Activated CD4-positive, alpha-beta T cell treated with anti-CD3 and anti-CD28 coated beads, Interleukin-2, amount 50 U/mL, for 24 hours (primary cell): Measurements from ENCODE around the gene DDX18.

Source experiments
- DNase-seq, 2 donors: peaks; one replicate each; pipeline ENCODE4 v3.0.0-alpha.2; 2020; ENCODE audit warnings: low read depth in 1 of 2, low spot score in 1 of 2

The DDX18 gene

DNA sequence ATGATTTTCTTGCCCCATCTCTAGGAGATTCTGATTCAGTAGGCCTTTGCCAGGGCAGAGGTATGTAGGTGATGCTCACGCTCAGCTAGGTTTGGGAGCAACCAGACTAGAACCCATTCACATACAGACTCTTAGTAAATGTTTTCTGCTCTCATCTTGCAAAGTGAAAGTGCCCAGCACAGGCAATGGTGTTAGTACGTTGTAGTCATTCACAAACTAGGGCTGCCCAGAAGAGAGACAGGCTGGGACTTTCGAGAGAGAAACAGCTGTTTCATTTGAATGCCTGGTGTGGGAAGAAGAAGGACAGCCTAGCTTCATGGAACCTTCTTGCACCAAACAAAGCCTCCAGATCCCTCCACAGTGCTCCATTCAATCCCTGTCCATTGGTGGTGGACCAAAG is 19.4 kb downstream of the DDX18 start:
- no peak for DNase-seq

DNA sequence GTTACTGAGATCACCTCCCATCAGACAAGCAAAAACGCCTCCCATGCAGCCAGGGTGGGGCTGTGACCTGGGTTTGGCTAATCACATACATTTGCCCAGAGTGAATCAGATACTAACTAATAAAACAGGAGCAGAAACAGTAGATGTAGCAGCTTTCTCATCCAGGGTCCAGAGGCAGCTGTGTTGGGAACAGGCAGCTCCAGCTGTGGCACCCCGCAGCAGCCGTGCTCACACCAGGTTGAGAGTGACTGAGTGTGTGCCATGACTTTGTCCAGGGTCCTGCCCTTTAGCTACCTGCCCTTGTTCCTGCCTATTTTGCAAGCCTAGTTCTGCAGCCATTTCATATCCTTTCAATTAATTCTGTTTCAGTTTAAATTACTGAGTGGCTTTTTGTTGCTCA is 20.5 kb downstream of the DDX18 start:
- no peak for DNase-seq

DNA sequence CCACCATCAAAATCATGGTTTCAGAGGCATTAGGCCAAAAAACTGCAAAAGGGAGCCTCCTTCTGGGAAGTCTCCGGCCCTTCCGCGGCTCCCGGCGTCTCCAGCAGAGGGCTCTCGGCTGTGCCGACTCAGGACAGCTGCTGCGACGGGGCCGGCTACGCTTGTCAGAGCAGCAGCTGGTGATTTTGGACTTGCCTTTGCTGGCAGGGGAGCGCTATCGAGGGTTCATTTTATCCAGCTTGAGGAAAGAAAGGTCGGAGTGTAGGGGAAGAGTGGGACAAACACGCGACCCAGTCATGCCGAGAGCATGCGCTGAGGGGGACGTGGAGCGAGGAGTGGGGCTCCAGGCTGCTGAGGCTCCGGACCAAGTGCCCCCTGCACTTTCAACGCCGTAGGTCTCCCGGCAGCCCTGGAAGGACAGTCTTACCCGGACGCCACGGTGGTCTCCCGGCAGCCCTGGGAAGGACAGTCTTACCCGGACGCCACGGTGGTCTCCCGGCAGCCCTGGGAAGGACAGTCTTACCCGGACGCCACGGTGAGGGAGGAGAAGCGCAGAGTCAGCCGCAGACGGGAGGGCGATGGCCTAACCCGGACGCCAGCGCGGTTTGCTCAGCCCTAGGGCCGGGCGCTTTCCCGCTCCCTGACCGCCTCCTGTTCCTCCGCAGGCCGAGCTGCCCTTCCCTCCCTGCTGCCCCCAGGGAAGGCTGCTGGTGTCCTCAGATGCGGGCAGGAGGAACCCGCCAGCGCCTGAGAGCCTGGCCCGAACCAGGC is 21.7 kb downstream of the DDX18 start:
- DNase-seq, result peak in 1 of 2 donors; percentile 27

DNA sequence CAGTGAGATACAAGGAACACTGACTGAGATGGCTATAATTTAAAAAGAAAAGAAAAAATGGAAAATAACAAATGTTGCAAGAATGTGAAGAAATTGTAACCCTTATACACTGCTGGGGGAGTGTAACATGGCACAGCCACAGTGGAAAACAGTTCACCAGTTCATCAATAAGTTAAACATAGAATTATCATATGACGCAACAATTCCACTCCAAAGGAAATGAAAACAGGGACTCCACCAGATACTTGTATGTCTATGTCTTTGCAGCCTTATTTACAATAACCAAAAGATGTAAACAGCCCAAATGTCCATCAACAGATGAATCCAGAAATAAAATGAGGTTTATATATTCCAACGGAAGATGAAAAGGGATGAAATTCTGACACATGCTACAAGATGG is 30.8 kb downstream of the DDX18 start:
- DNase-seq, result no peak

DNA sequence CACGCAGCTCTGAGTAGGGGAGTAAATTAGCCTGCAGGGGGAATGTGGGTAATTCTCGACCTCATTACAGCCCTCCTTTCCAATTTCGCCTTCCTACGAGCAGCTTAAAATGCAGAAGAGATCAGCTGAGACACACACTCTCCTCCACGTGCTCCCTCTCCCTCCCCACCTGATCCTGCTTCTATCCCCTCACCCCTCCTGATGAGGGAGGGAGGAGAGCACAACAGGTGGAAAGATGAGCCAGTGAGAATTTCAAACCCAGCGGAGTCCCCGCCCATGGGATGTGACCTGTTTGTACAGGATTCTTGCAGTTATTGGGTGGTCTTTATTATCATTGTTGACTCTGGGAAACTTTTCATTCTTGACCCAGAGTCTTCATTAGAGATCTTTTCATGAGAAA is 35.5 kb downstream of the DDX18 start:
- DNase-seq, result no peak

DNA sequence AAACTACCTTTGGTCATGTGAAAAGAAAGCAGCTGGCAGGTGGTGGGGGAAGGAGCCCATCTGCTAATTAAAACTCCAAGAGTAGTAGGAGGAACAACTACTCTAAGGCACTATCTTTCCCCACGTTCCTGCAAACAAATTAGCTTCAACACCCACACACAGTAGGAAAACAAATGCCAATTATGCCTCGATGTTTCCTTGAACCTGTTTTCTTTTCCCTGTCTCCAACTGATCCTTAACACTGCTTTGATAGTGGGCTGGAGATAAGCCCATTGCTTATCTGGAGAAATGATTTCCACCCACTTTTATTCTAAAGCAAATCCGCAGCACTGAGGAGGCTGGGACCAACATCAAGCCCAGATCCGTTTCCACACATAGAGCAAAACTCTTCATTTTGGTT is 36.0 kb downstream of the DDX18 start:
- no peak for DNase-seq

DNA sequence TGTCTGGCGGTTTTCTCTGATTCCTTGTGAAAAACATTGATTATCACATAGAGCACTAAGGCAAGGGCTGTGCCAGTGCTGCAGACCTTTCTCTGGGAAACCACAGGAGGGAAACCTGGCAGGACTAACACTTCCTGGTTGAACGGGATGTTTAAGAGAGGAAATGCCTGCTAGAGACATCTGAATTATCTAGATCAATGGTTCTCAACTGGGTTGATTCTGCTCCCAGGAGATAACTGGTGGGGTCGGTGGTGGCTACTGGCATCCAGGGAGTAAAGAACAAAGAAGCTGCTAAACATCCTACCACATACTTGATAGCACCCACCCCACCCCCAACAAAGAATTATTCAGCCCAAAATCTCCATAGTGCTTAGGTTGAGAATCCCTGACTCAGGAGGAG is 37.5 kb downstream of the DDX18 start:
- DNase-seq, result no peak

DNA sequence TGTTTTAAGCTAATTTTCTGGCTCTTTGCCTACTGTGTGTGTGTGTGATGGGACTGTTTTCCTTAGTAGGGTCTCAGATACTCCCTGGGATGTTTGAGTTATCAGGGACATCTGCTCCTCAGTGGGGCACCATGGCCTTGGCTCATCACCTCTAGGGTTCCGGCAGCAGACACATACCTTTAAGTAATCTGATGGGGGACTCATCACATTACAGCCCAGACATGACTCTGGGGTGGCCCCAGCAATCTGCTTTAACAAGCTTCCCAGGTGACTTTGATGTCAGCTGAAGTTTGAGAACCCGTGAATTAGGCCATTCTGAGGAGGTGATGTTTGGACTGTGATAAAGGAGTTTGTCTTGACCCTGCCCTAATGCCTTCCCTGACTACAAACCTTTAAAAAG is 38.8 kb downstream of the DDX18 start:
- no peak for DNase-seq

DNA sequence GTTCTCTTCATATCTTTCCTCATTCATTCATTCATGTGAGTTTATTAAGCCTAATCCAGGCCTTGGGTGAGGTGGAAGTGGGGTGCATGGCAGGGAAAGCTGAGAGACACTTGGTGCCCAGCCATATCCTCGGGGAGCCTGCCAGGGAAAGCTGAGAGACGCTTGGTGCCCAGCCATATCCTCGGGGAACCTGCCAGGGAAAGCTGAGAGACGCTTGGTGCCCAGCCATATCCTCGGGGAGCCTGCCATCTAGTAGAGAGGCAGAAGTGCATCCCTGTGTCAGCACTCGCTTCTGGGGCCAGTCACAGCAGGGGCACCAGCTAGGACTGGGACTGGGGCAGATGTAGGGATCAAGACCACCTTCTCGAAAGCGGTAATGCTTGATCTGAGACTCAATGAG is 39.4 kb downstream of the DDX18 start:
- no peak for DNase-seq

DNA sequence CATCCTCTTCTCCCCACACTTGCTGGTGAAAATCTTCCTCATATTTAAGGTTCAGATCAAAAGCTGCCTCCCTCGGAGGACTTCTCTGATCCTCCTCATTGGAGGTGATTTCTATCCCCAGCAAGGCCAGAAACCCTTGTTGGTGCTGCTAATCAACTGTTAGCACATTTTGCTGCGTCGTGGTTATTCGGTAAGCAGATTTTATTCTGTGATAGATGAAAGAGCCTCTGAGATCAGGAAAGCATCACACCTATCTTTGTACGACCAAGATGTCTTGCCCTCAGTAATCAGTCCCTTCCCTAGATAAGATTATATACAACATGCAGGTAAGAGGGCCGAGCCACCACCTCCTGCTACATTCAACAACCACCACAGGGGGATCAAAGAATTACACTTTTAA is 40.1 kb downstream of the DDX18 start:
- no peak for DNase-seq

DNA sequence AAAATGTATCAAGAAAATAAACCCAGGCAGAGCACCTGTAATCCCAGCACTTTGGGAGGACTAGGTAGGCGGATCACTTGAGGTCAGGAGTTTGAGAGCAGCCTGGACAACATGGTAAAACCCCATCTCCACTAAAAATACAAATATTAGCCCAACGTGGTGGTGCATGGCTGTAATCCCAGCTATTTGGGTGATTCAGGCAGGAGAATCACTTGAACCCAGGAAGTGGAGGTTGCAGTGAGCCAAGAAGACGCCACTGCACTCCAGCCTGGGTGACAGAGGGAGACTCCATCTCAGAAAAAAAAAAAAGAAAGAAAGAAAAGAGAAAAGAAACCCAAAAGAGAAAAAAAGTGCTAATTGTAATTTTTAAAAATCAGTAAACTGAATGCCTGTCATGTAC is 41.4 kb downstream of the DDX18 start:
- DNase-seq, result no peak

DNA sequence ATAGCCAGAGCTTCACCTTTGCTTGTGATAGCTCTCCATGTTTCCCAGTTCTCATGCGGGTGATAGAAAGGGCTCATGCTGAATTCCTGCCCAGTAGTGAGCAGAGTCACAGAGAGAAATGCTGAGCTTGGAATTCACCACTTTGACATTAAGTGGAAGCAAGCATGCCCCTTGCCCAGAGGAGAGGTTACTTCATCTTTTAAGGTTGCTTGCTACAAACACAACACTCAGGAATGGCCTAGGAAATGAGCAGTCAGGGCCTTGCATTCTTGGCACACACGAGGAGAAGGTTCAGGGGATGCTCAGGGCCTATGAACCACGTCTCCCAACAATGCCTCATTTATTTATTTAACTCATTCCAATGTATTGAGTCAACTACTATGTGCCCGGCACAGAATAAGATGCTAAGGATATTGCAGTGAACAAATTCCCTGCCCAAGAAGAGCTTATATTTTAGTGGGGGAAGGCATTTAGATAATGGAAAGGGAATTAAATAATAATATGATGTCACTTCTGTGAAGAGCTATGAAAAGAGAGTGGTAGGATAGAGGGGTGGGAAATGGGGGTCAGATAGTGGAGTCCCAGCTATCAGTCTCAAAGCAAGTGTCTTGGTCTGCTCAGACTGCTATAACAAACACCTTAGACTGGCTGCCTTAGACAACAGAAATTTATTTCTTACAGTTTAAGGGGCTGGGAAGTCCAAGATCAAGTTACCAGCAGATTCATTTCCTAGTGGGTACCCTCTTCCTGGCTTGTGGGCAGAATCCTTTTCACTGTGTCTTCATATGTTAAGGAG is 42.1 kb downstream of the DDX18 start:
- no peak for DNase-seq

DNA sequence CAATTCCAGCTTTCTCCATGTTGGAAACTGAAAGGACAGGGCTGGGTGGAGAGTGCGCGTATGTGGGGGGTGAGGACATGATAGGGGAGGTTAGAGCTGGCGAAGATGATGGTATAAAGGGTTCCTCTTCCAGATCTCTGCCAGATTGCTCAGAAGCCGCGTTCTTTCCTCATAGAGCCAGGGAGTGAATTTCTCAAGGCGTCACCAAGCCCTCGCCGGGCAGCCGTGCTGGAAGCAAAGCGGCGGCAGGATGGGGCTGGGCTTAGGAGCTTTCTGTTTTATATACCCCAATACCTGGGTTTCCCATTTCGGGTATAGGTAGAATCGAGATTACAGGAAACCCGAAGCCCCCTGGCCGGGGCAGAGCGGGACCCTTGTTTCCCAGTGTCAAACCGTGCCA is 43.8 kb downstream of the DDX18 start:
- DNase-seq, result no peak

DNA sequence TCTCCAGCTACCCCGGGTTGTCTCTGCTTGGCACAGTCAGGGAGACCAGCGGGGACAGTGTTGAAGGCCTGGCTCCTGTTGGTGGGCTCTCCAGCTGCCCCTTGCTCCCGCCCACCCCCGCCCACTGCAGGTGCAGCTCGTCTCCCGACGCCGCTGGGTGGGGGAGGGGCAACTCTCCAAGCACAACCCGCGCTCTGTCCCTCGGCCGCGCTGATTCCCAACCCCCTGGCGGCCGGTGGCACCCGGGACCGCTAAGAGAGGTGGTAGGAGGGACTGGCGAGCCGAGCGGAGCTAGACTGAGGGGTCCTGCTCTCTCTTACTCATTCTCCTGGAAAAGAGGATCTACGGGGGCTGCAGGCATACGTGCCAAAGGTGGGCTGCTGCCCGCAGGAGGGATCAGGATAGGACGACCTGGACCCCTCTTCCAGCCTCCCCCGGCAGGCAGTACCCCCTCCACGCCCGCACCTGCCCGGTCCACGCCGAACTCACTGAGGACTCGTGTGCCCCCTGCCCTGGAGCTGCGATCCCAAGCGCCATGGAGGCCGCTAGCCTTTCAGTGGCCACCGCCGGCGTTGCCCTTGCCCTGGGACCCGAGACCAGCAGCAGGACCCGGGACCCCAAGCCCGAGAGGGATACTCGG is 44.5 kb downstream of the DDX18 start:
- no peak for DNase-seq

DNA sequence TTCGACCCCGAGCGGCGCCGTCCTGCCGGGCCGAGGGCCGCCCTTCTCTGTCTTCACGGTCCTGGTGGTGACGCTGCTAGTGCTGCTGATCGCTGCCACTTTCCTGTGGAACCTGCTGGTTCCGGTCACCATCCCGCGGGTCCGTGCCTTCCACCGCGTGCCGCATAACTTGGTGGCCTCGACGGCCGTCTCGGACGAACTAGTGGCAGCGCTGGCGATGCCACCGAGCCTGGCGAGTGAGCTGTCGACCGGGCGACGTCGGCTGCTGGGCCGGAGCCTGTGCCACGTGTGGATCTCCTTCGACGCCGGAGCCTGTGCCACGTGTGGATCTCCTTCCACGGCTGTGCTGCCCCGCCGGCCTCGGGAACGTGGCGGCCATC is 45.0 kb downstream of the DDX18 start:
- DNase-seq, result no peak

DNA sequence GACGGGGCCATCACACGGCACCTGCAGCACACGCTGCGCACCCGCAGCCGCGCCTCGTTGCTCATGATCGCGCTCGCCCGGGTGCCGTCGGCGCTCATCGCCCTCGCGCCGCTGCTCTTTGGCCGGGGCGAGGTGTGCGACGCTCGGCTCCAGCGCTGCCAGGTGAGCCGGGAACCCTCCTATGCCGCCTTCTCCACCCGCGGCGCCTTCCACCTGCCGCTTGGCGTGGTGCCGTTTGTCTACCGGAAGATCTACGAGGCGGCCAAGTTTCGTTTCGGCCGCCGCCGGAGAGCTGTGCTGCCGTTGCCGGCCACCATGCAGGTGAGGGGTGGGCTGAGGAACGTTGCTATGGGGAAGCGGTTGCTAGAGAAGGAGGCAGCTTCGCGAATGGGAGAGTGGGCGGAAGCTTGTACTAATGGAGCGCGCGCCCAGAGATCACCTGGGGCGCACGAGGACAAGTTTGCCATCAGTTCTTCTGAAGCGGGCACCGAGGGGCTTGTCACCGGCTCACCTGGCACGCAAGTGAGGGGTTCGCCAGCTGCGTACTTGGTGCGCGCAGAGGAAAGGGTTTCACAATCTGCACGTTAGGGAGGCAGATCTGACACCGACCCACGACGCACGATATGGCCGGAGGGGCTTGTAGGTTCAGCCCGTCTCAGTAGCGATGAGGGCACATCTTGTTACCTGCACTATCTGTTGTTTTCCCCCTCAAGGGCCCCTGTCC is 45.6 kb downstream of the DDX18 start:
- DNase-seq, result no peak

DNA sequence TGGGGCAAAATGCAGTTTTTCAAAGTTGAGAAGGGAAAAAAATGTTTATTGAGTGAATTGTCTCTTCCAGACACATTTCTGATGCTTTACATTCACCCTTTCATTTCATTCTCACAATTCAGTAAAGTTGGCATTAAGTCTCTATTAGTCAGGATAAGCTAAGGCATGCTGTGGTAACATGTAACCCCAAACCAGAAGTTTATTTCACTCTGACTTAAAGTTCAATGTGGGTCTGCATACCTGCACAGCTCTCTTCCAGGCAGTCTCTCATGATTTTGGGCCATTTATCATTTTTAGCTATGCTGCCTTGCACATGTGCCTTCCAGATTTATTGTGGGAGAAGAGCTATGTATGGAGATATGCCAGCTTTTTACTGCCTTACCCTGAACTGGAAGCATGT is 48.0 kb downstream of the DDX18 start:
- DNase-seq, result no peak

DNA sequence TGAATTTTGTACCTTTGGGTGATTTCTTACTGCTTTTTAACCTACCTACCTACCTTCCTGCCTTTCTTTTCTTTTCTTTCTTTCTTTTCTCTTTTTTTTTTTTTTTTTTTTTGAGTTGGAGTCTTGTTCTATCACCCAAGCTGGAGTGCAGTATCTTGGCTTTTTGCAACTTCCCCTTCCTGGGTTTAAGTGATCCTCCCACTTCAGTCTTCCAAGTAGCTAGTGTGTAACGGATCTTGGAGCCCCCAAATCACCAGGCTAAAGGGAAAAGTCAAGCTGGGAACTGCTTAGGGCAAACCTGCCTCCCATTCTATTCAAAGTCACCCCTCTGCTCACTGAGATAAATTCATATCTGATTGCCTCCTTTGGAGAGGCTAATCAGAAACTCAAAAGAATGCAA is 61.3 kb downstream of the DDX18 start:
- DNase-seq, result no peak

DNA sequence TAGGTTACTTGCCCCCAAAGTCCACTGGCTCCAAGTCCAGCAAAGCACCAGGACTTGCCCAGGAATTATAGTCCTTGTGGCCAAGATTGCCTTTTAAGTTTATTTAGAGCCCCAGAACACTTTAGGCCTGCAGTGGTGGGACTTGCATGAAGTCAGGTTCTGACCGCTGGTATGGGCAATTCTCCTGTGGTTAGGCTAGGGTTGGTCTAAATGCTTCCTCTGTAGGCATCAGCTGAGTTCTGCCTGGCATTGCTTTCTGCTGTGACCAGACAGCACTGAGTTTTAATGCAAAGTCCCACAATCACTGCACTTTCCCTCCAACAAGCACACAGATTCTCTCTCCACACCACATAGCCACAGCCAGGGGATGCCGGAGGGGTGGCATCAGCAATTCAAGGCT is 64.5 kb downstream of the DDX18 start:
- no peak for DNase-seq
